Muscle of arm (tissue), 12 donors: Measurements from ENCODE around the gene BLOC1S3. TPM values are rescaled to one million over a fixed set of nuclear protein-coding genes. Genes with fewer than 3 reads are reported as not detected.

ENCODE experiments used
- DNase-seq: peaks from one replicate; pipeline ENCODE4 v3.0.0-alpha.2; 2013
- polyA plus RNA-seq, 12 donors: library from polyadenylated mRNA; unstranded; fragments of 120-200 nt; gene quantifications; one replicate each; pipeline ENCODE4 v1.2.1, GENCODE V29; 2013; ENCODE audit not compliant: insufficient read length in 12 of 12

The BLOC1S3 gene
- polyA plus RNA-seq, 12 donors: 5.2 to 9.1 (median 6.8) TPM; not detected in 1

- DNase-seq: no peak
Measured at GRCh38 chr19:45160870-45161737, 17.5 kb upstream of the BLOC1S3 start, which contains the start of gene NKPD1. Gene NKPD1, minus strand, starts transcription at chr19:45160982. Its CDS starts 832 bp downstream, at chr19:45160150.

- no peak for DNase-seq
Measured at GRCh38 chr19:45161738-45162607, 16.6 kb upstream of the BLOC1S3 start.

GRCh38 chr19:45162608-45163143 lies 15.9 kb upstream of the BLOC1S3 start:
- DNase-seq: no peak

GRCh38 chr19:45163156-45163555 lies 15.4 kb upstream of the BLOC1S3 start:
- DNase-seq: no peak

GRCh38 chr19:45163751-45164460 lies 14.7 kb upstream of the BLOC1S3 start:
- DNase-seq: no peak

- DNase-seq: no peak
Measured at GRCh38 chr19:45164577-45165335, 13.8 kb upstream of the BLOC1S3 start.

GRCh38 chr19:45166723-45167252 lies 11.8 kb upstream of the BLOC1S3 start:
- DNase-seq: no peak

GRCh38 chr19:45168767-45169351 lies 9.7 kb upstream of the BLOC1S3 start:
- no peak for DNase-seq

GRCh38 chr19:45169602-45170001 lies 9.0 kb upstream of the BLOC1S3 start:
- no peak for DNase-seq

- no peak for DNase-seq
Measured at GRCh38 chr19:45170146-45171106, 8.2 kb upstream of the BLOC1S3 start.

GRCh38 chr19:45171211-45171623 lies 7.4 kb upstream of the BLOC1S3 start:
- no peak for DNase-seq

GRCh38 chr19:45172173-45172572 lies 6.4 kb upstream of the BLOC1S3 start:
- DNase-seq: no peak

- DNase-seq: no peak
Measured at GRCh38 chr19:45172611-45173208, 5.9 kb upstream of the BLOC1S3 start.

- no peak for DNase-seq
Measured at GRCh38 chr19:45173816-45174215, 4.8 kb upstream of the BLOC1S3 start.

GRCh38 chr19:45175515-45176345 lies 2.9 kb upstream of the BLOC1S3 start:
- no peak for DNase-seq

GRCh38 chr19:45177817-45178261 lies 745 bp upstream of the BLOC1S3 start, which contains the start of gene TRAPPC6A:
Gene TRAPPC6A, minus strand, starts transcription at chr19:45178237. Its CDS starts 19 bp downstream, at chr19:45178218.
- DNase-seq: no peak
